Ammon's horn (tissue), 1 donor: ENCODE data around the gene METTL9.
"Not testable (repeated sequence)": the region's sequence is repeated elsewhere in the genome, so short reads cannot be mapped to it uniquely, and the experiment has no call there.

Experiments
- DNase-seq: peaks from one replicate; pipeline ENCODE4 v3.0.0-alpha.2; 2016; ENCODE audit warnings: low spot score

The METTL9 gene

GRCh38 chr16:21574372-21574771, 25.0 kb upstream of the METTL9 start:
- no peak for DNase-seq

DNA sequence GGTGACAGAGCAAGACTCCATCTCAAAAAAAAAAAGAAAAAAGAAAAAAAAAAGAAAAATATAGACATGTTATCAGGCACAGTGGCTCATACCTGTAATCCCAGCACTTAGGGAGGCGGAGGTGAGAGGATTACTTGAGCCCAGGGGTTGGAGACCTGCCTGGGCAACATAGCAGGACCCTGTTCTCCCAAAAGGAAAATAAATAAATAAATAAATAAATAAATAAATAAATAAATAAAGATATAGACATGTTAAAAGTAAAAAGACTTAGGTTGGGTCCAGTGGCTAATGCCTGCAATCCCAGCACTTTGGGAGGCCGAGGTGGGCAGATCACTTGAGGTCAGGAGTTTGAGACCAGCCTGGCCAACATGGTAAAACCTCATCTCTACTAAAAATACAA, 23.1 kb upstream of the METTL9 start:
- not testable (repeated sequence) for DNase-seq

DNA sequence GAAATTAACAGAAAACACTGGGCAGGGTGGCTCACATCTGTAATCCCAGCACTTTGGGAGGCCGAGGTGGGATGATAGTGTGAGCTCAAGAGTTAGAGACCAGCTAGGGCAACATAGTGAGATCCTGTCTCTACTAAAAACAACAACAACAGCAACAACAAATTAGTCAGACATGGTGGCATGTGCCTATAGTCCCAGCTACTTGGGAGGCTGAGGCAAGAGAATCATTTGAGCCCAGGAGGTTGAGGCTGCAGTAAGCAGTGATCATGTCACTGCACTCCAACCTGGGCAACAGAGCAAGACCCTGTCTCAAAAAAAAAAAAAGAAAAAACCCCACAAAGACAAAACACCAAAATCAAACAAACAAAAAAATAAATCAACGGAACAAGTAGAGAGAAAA, 21.9 kb upstream of the METTL9 start:
- DNase-seq, result not testable (repeated sequence)

- not testable (repeated sequence) for DNase-seq
Observed at GRCh38 chr16:21578311-21578710, 21.1 kb upstream of the METTL9 start.

DNA sequence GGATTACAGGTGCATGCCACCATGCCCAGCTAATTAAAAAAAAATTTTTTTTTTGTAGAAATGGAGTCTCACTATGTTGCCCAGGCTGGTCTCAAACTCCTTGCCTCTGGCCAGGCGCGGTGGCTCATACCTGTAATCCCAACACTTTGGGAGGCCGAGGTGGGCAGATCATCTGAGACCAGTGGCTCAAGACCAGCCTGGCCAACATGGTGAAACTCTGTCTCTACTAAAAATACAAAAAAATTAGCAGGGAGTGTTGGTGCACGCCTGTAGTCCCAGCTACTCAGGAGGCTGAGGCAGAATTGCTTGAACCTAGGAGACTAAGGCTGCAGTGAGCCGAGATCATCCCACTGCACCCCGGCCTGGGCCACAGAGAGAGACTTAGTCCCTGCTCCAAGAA, 19.2 kb upstream of the METTL9 start:
- not testable (repeated sequence) for DNase-seq

DNA sequence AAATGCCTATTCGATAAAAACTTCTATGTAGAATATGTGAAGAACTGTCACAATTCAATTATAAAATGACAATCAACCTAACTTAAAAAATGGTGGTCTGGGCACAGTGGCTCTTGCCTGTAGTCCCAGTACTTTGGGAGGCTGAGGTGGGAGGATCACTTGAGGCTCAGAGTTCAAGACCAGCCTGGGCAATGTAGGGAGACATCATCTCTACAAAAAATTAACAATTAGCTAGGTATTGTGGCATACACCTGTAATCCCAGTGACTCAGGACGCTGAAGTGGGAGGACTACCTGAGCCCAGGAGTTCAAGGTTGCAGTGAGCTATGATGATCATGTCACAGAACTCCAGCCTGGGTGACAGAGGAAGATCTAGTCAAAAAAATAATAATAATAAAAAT, 18.6 kb upstream of the METTL9 start:
- DNase-seq, result no peak

DNA sequence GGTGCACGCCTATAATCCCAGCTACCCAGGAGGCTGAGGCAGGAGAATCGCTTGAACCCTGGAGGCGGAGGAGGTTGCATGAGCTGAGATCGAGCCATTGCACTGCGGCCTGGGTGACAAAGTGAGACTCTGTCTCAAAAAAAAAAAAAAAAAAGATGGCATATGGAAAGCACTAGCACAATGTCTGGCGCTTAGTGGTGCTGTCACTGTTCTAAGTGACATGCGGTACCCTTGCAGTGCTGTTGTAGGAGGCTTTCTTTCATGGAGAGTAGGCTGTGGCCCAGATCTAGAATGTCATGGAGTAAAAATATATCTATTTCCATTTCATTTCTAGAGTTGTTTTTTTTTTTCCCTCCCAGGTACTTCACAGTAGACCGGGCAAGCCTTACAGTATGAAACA, 14.6 kb upstream of the METTL9 start:
- no peak for DNase-seq

GRCh38 chr16:21588593-21588992, 10.8 kb upstream of the METTL9 start:
- DNase-seq, result not testable (repeated sequence)

GRCh38 chr16:21589551-21589950, 9.8 kb upstream of the METTL9 start:
- DNase-seq, result no peak

- no peak for DNase-seq
Observed at GRCh38 chr16:21590287-21590686, 9.1 kb upstream of the METTL9 start.

GRCh38 chr16:21590796-21591195, 8.6 kb upstream of the METTL9 start:
- DNase-seq, result no peak

DNA sequence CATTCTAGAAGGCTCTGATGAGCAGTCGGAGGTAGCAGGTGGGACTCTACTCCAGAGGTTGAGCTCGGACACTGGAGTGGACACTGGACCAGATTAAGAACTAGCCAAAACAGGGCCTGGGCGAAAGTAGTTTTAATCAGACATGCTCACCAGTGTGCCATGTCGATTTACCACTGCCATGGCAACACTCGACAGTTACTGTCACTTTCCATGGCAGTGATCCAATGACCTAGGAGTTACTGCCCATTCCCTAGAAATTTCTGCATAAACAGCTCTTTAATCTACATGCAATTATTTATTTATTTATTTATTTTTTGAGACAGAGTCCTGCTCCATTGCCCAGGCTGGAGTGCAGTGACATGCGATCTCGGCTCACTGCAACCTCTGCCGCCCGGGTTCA, 7.2 kb upstream of the METTL9 start:
- no peak for DNase-seq

DNA sequence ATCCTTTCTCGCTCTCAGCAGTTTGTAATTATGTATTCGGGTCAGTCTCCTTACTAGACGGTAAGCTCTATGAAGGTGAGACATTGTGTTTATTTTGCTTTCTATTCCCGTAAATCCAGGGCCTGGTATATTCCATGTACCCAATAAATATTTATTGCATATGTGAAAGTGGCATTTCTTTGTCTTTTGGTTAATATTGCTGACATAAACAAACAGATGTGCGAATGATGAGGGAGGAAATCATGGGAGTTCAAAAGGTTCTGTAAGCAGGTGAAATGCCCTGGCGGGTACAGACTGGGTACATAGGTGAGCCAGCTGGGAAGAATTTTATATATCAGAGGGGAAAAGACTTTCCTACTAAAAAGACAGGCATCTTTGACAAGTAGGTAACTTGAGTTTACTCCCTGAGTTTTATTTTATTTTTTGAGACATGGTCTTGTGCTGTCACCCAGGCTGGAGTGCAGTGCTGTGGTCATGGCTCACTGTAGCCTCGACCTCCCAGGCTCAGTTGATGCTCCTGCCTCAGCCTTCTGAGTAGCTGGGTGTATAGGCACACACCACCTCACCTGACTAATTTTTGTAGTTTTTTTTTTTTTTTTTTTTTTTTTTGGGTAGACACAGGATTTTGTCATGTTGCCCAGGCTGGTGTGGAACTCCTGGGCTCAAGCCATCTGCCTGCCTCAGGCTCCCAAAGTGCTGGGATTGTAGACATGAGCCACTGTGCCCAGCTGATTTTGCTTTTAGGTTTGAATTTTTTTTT, 5.7 kb upstream of the METTL9 start:
- no peak for DNase-seq

- no peak for DNase-seq
Observed at GRCh38 chr16:21597561-21598030, 1.8 kb upstream of the METTL9 start.

DNA sequence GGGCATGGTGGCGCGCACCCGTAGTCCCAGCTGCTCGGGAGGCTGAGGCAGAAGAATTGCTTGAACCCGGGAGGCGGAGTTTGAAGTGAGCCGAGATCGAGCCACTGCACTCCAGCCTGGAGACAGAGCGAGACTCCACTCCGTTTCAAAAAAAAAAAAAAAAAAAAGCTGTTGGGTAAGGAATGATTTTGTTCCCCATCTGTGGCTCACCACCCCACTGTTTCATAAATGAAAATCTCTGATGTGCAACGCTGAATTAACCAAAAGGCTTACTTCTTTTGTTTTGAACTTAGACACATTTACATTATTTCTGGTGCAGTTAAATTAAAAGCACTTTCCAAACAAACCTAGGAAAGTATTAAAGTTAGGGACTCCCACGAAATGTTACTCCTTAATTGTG, 1.2 kb upstream of the METTL9 start:
- DNase-seq, result no peak

GRCh38 chr16:21598701-21599121, 666 bp upstream of the METTL9 start:
- no peak for DNase-seq

- no peak for DNase-seq
Observed at GRCh38 chr16:21600031-21600773, 825 bp downstream of the METTL9 start.

DNA sequence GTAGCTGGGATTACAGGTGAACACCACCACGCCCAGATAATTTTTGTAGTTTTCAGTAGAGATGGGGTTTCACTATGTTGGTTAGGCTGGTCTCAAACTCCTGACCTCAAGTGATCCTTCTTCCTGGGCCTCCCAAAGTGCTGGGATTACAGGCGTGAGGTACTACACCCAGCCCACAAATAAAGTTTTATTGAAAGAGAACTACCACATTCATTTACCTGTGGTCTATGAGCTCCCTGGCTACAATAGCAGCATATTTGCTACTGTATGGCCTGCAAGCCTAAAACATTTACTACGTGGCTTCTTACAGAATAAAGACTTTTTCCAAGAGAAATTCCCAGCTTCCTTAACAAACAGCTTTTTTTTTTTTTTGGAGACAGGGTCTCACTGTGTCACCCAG, 3.4 kb downstream of the METTL9 start:
- DNase-seq, result no peak

DNA sequence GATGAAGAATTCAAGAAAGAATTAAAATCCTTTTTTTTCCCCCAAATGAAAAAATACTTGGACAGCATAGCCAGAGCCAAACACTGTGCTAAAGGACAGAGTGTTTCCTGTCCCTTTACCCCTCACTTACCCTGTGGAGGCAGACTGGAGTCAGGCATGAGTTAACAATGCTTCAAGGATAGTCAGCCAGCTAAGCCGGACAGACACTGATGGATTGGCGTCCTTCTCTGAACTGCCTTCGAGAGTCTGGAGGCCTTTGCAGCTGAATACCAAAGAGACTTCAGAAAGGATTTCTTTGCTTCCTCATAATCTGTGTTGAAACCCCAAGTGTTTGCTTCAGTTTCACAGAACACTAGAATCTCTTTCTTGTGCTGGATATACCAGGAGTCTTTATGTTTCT, 4.6 kb downstream of the METTL9 start:
- DNase-seq, result no peak

DNA sequence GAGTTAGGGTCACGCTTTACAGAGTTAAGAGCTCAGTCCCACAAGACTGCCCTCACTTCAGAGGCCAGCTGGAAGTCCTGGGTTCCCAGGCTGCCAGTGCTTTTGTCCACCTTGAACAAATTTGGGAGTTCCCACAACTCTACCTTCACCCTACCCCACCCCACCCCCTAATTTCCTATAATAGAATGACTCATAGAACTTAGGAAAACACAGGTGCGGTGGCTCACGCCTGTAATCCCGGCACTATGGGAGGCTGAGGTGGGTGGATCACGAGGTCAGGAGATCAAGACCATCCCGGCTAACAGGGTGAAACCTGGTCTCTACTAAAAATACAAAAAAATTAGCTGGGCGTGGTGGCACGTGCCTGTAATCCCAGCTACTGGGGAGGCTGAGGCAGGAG, 6.5 kb downstream of the METTL9 start:
- not testable (repeated sequence) for DNase-seq

- no peak for DNase-seq
Observed at GRCh38 chr16:21608639-21609328, 9.4 kb downstream of the METTL9 start.

DNA sequence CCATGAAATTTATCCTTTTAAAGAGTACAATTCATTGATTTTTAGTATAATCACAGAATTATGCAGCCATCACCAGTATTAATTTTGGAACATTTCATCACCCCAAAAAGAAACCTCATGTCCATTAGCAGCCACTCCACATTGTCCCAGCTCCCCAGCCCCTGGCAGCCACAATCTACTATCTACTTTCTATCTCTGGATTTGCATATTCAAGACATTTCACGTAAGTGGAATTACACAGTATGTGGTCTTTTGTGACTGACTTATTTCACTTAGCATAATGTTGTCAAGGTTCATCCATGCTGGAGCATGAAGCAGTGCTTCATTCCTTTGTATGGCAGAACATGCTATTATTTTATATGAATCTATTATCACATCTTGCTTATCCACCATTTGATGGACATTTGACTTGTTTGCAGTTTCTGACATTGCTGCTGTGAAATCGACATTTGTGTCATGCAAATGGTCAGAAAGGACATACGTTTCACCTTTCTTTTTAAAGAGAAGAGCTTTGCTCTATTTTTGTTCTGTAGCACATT, 10.7 kb downstream of the METTL9 start:
- DNase-seq, result no peak

DNA sequence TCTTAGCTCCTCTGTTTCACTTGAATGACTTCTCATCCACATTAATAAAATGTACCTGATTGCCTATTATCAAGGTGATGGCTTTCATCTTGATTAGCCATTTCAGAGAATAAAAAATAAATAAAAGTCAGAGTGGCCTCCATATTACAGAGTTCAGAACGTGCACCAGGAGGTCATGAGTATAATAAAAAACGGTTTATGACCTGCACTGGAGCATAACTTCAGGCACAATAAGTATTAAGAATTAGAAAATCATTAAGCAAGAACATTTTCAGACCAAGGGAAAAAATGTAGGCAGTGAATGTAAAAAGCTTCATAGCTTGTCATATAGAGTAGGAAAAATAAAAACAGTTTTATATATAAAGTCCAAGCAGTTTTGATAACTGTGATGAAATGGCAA, 11.4 kb downstream of the METTL9 start:
- DNase-seq, result no peak
